Fibroblast of upper back skin (primary cell): ENCODE measurements around the gene SSNA1.
A peak's percentile ranks its signal among the peaks of the same experiment; 100 is the strongest.

Source experiments
- DNase-seq: peaks from one replicate; pipeline ENCODE4 v3.0.0-alpha.2; 2013

SSNA1 gene

GRCh38 chr9:137156567-137157375, 31.7 kb upstream of the SSNA1 start:
- DNase-seq: peak; percentile 16

- no peak for DNase-seq
These were observed 30.7 kb upstream of the SSNA1 start for GRCh38 chr9:137157618-137158415.

GRCh38 chr9:137158625-137159024, 29.9 kb upstream of the SSNA1 start:
- DNase-seq: no peak

- DNase-seq: no peak
These were observed 29.1 kb upstream of the SSNA1 start for GRCh38 chr9:137159105-137160053.

- DNase-seq: no peak
These were observed 28.4 kb upstream of the SSNA1 start for GRCh38 chr9:137160054-137160425.

GRCh38 chr9:137160716-137161557, 27.5 kb upstream of the SSNA1 start:
- DNase-seq: no peak

- DNase-seq: no peak
These were observed 26.7 kb upstream of the SSNA1 start for GRCh38 chr9:137161558-137162486.

GRCh38 chr9:137162505-137163364, 25.7 kb upstream of the SSNA1 start:
- DNase-seq: no peak

GRCh38 chr9:137163365-137163715, 25.1 kb upstream of the SSNA1 start:
- no peak for DNase-seq

- no peak for DNase-seq
These were observed 24.7 kb upstream of the SSNA1 start for GRCh38 chr9:137163805-137164204.

- no peak for DNase-seq
These were observed 23.9 kb upstream of the SSNA1 start for GRCh38 chr9:137164370-137165249.

GRCh38 chr9:137165250-137165836, 23.1 kb upstream of the SSNA1 start:
- no peak for DNase-seq

- no peak for DNase-seq
These were observed 21.9 kb upstream of the SSNA1 start for GRCh38 chr9:137166380-137167229.

GRCh38 chr9:137167277-137167746, 21.2 kb upstream of the SSNA1 start:
- no peak for DNase-seq

- no peak for DNase-seq
These were observed 20.5 kb upstream of the SSNA1 start for GRCh38 chr9:137167747-137168572.

GRCh38 chr9:137168573-137168903, 19.9 kb upstream of the SSNA1 start:
- DNase-seq: no peak
